HG02571 (cell line): ENCODE results near the gene IGFBP1.
"Not testable (repeated sequence)": the region's sequence is repeated elsewhere in the genome, so short reads cannot be mapped to it uniquely, and the experiment has no call there.

Source experiments
- ATAC-seq: cut with Tn5 transposase; IDR thresholded peaks from one replicate; pipeline ENCODE4 v1.9.1; 2021; ENCODE audit warnings: mild to moderate bottlenecking, moderate library complexity; ENCODE audit not compliant: unreplicated experiment

The IGFBP1 gene

DNA sequence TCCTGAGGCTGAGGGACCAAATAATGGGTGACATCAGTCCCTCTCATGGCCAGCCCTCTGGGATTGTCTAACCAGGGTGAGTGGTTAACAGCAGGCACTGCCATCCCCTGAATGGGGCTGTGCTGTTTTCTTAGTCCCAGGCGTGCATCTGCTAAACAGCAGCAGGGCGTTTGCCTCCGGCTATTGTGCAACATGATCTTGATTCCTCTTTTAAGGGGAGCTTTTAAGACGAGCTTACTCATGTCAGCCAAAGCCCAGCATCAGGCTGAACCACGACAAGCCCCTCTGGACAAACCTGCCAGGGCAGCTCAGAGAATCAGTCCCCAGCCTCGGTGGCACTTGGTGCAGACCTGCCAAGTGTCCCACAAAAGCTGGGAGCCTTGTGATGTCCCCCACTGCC, 49.0 kb downstream of the IGFBP1 start:
- no peak for ATAC-seq

DNA sequence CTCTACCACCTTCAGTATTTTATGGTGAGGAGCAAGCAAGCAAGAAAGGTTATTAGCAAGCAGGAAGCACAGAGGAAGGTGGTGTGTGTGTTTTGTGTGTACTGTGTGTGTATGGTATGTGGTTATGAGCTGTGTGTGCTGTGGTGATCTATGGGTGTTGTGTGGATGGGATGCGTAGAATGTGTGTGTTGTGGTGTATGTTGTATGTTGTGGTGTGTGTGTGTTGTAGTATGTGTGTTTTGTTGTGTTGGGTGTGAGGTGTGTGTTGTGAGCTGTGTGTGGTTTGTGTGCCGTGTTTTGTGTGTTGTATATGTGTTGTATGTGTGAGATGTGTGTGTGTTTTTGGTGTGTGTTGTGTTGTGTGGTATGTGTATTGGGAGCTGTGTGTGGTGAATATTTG, 49.6 kb downstream of the IGFBP1 start:
- ATAC-seq, result no peak

DNA sequence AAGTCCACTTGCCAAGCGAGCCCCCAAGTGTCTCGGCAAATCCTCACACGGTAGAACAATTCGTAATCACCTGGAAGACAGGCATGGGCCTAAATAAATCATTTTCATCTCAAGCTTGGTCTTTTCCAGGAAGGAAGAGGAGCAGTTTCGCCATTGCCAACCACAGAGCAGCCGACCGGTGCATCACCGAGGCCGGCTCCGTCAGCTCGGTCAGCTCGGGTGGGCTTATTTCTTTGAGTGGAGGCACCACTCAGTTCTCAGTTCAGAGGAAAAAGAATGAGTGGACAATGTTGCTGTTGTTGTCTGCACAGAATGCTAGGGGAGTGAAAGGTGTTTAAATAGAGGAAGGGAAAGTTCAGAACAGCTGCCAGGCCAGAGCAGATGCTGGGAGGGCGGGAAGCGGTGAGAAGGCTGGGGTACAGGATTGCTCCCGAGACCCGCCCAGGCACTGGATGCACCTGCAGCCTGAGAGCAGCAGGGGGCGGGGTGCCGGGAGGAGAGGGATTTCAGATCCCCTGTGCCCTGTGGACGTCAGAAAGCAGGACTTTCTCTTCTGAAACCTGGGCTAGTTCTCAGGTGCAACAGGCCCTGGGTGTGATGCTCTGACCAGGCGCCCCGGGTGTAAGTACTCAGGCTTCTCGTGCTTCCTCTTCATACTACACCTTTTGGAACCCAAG, 50.5 kb downstream of the IGFBP1 start:
- ATAC-seq, result no peak

DNA sequence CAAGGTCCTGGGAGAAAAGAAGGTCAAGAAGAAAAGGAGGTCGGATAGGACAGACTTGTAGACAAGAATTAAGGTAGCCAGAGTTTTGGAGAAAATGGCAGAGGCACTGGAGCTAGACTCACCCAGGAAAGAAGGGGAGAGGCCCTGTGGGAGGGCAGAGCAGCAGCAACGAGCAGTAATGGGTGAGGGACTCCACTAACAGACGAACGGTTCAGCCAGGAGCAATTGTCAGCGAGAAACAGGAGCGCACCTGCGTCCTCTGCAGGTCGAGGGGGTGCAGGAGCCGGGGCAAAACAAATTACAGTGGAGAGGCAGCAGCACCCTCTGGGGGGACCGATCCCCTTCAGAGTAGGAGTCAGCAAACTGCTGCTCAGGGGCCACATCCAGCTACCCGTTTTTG, 51.3 kb downstream of the IGFBP1 start:
- no peak for ATAC-seq

DNA sequence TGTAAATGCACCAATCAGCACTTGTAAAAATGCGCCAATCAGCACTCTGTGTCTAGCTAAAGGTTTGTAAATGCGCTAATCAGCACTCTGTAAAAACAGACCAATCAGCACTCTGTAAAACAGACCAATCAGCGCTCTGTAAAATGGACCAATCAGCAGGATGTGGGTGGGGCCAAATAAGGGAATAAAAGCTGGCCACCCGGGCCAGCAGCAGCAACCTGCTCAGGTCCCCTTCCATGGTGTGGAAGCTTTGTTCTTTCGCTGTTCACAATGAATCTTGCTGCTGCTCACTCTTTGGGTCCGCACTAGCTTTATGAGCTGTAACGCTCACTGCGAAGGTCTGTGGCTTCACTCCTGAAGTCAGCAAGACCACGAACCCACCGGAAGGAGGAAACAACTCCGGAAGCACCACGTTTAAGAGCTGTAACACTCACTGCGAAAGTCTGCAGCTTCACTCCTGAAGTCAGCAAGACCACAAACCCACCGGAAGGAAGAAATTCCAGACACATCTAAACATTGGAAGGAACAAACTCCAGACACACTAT, 52.0 kb downstream of the IGFBP1 start:
- not testable (repeated sequence) for ATAC-seq

DNA sequence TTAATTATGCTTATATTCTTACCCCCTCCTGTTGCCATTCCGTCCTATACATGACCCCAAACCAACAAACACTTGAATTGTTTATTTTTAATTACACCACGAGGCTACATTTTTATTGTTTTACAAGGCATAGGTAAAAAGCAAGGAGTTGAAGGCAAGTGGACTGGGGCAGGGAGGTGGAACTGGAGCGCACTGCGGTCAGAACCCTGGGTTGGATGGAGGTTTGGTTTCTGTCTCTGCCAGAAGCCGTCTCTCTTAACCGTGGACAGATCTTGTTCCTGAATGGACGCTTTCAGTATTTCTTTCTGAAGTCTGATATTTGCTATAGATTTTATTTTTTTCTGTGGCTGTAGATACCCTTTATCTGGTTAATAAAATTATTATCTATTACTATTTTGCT, 52.7 kb downstream of the IGFBP1 start:
- no peak for ATAC-seq
